SK-N-SH treated with all-trans-retinoic acid at 6 μM for 48 hours (cell line): Measurements from ENCODE around the gene STARD10.

ENCODE experiments used
- ATAC-seq: fragments of 200-7000 bp; cut with Tn5 transposase; 3 replicates; pipeline ENCODE4 v1.9.1; 2020; ENCODE audit warnings: mild to moderate bottlenecking, moderate library complexity
- BACH2 ChIP-seq: fragments of 250-450 bp; sonication (Bioruptor Pico); IDR thresholded peaks from 2 replicates; pipeline ENCODE4 v1.9.0; 2021; ENCODE audit warnings: mild to moderate bottlenecking, borderline replicate concordance
- CREB5 ChIP-seq: fragments of 250-450 bp; sonication (Bioruptor Pico); IDR thresholded peaks from 2 replicates; pipeline ENCODE4 v1.5.1; 2020; ENCODE audit warnings: low read depth, mild to moderate bottlenecking, moderate library complexity
- CSDC2 ChIP-seq: fragments of 250-450 bp; sonication (Bioruptor Pico); IDR thresholded peaks from 2 replicates; pipeline ENCODE4 v1.5.0; 2020; ENCODE audit warnings: mild to moderate bottlenecking, moderate library complexity
- CSRNP3 ChIP-seq: fragments of 250-450 bp; sonication (Bioruptor Pico); IDR thresholded peaks from 2 replicates; pipeline ENCODE4 v1.5.1; 2021; ENCODE audit warnings: mild to moderate bottlenecking, moderate library complexity
- ISL1 ChIP-seq: fragments of 250-450 bp; sonication (Bioruptor Pico); IDR thresholded peaks from 2 replicates; pipeline ENCODE4 v2.1.2; 2022; ENCODE audit warnings: mild to moderate bottlenecking, moderate library complexity
- OSR1 ChIP-seq: fragments of 250-450 bp; sonication (Bioruptor Pico); IDR thresholded peaks from 2 replicates; pipeline ENCODE4 v1.8.0; 2022; ENCODE audit warnings: moderate library complexity, mild to moderate bottlenecking, inconsistent platforms
- PATZ1 ChIP-seq: fragments of 250-450 bp; sonication (Bioruptor Pico); IDR thresholded peaks from 2 replicates; pipeline ENCODE4 v1.8.0; 2020; ENCODE audit warnings: mild to moderate bottlenecking, moderate library complexity, borderline replicate concordance
- POU6F1 ChIP-seq: fragments of 250-450 bp; sonication (Bioruptor Pico); IDR thresholded peaks from 2 replicates; pipeline ENCODE4 v1.8.0; 2021; ENCODE audit warnings: low read depth, mild to moderate bottlenecking, moderate library complexity, borderline replicate concordance
- PPARA ChIP-seq: fragments of 250-450 bp; sonication (Bioruptor Pico); IDR thresholded peaks from 2 replicates; pipeline ENCODE4 v1.5.0; 2020; ENCODE audit warnings: mild to moderate bottlenecking, borderline replicate concordance
- RARB ChIP-seq: fragments of 250-450 bp; sonication (Bioruptor Pico); IDR thresholded peaks from 2 replicates; pipeline ENCODE4 v1.8.0; 2021; ENCODE audit warnings: mild to moderate bottlenecking, moderate library complexity
- SNAI2 ChIP-seq: fragments of 250-450 bp; sonication (Bioruptor Pico); IDR thresholded peaks from 2 replicates; pipeline ENCODE4 v1.5.0; 2020; ENCODE audit warnings: mild to moderate bottlenecking, moderate library complexity
- TCF4 ChIP-seq: fragments of 250-450 bp; sonication (Bioruptor Pico); IDR thresholded peaks from 2 replicates; pipeline ENCODE4 v1.8.0; 2021; ENCODE audit warnings: mild to moderate bottlenecking, moderate library complexity, borderline replicate concordance
- TOX ChIP-seq: fragments of 250-450 bp; sonication (Bioruptor Pico); IDR thresholded peaks from 2 replicates; pipeline ENCODE4 v1.8.0; 2021; ENCODE audit warnings: mild to moderate bottlenecking, moderate library complexity, borderline replicate concordance
- TSHZ2 ChIP-seq: fragments of 250-450 bp; sonication (Bioruptor Pico); IDR thresholded peaks from 2 replicates; pipeline ENCODE4 v1.5.0; 2020; ENCODE audit warnings: mild to moderate bottlenecking, moderate library complexity
- ZC3H10 ChIP-seq: fragments of 250-450 bp; sonication (Bioruptor Pico); IDR thresholded peaks from 2 replicates; pipeline ENCODE4 v1.5.1; 2021; ENCODE audit warnings: mild to moderate bottlenecking, moderate library complexity
- ZFP3 ChIP-seq: fragments of 250-450 bp; sonication (Bioruptor Pico); IDR thresholded peaks from 2 replicates; pipeline ENCODE4 v1.5.0; 2020; ENCODE audit warnings: mild to moderate bottlenecking, moderate library complexity
- ZFP30 ChIP-seq: fragments of 450-650 bp; formaldehyde crosslinking; IDR thresholded peaks from 2 replicates; pipeline ENCODE4 v1.5.0; 2022; ENCODE audit warnings: mild to moderate bottlenecking, moderate library complexity
- ZNF565 ChIP-seq: fragments of 450-650 bp; formaldehyde crosslinking; conservative IDR thresholded peaks from 2 replicates; pipeline ENCODE4 v1.5.0; 2020; ENCODE audit warnings: low read depth, mild to moderate bottlenecking, moderate library complexity
- ZNF70 ChIP-seq: fragments of 450-650 bp; formaldehyde crosslinking; IDR thresholded peaks from 2 replicates; pipeline ENCODE4 v1.5.0; 2020; ENCODE audit warnings: mild to moderate bottlenecking, moderate library complexity
- ZNF8 ChIP-seq: fragments of 450-650 bp; formaldehyde crosslinking; IDR thresholded peaks from 2 replicates; pipeline ENCODE4 v1.5.0; 2020; ENCODE audit warnings: mild to moderate bottlenecking, moderate library complexity

Gene STARD10

GRCh38 chr11:72720047-72720446 is 73.8 kb downstream of the STARD10 start (continued):
- TF ChIP-seq TOX (CRISPR knock-in tag), result no peak
- no peak for TF ChIP-seq ZNF70 (CRISPR knock-in tag)
- TF ChIP-seq CSDC2 (CRISPR knock-in tag), result no peak
- no peak for TF ChIP-seq ZNF565 (CRISPR knock-in tag)
- TF ChIP-seq POU6F1 (CRISPR knock-in tag), result no peak
- no peak for TF ChIP-seq ZC3H10 (CRISPR knock-in tag)
- no peak for TF ChIP-seq ISL1 (CRISPR knock-in tag)
- TF ChIP-seq OSR1 (CRISPR knock-in tag), result no peak
- no peak for TF ChIP-seq CSRNP3

GRCh38 chr11:72719551-72719950 is 74.3 kb downstream of the STARD10 start:
- ATAC-seq, result no peak
- TF ChIP-seq ZNF565 (CRISPR knock-in tag), result no peak
- no peak for TF ChIP-seq SNAI2 (CRISPR knock-in tag)
- no peak for TF ChIP-seq ISL1 (CRISPR knock-in tag)
- no peak for TF ChIP-seq TSHZ2 (CRISPR knock-in tag)
- no peak for TF ChIP-seq ZC3H10 (CRISPR knock-in tag)
- TF ChIP-seq PPARA, result no peak
- TF ChIP-seq ZNF8 (CRISPR knock-in tag), result no peak
- TF ChIP-seq RARB, result no peak
- TF ChIP-seq BACH2, result no peak
- TF ChIP-seq ZFP3, result no peak
- no peak for TF ChIP-seq PATZ1
- TF ChIP-seq ZFP30 (CRISPR knock-in tag), result no peak
- TF ChIP-seq CREB5 (CRISPR knock-in tag), result no peak
- TF ChIP-seq POU6F1 (CRISPR knock-in tag), result no peak
- no peak for TF ChIP-seq CSRNP3
- no peak for TF ChIP-seq ZNF70 (CRISPR knock-in tag)
- no peak for TF ChIP-seq TCF4
